IPS-18a (cell line): Measurements from ENCODE around the gene E2F8.
"Not testable (repeated sequence)": the region's sequence is repeated elsewhere in the genome, so short reads cannot be mapped to it uniquely, and the experiment has no call there.

Experiments used
- H3K27ac ChIP-seq: one replicate; pipeline ENCODE4 v1.5.1; 2013; ENCODE audit warnings: low read length
- H3K27me3 ChIP-seq: one replicate; pipeline ENCODE4 v1.6.1; 2013; ENCODE audit warnings: mild to moderate bottlenecking, low read length; ENCODE audit not compliant: control insufficient read depth, insufficient read depth
- H3K36me3 ChIP-seq: one replicate; pipeline ENCODE4 v1.6.1; 2013; ENCODE audit warnings: low read depth, low read length; ENCODE audit not compliant: control insufficient read depth
- H3K4me1 ChIP-seq: one replicate; pipeline ENCODE4 v1.6.1; 2013; ENCODE audit warnings: low read depth, low read length; ENCODE audit not compliant: control insufficient read depth
- H3K4me3 ChIP-seq: one replicate; pipeline ENCODE4 v1.5.1; 2013; ENCODE audit warnings: low read length
- H3K9ac ChIP-seq: one replicate; pipeline ENCODE4 v1.6.1; 2013; ENCODE audit warnings: mild to moderate bottlenecking, low read length, moderate library complexity
- H3K9me3 ChIP-seq: one replicate; pipeline ENCODE4 v1.6.1; 2013; ENCODE audit warnings: low read depth, low read length; ENCODE audit not compliant: control insufficient read depth

E2F8 gene

DNA sequence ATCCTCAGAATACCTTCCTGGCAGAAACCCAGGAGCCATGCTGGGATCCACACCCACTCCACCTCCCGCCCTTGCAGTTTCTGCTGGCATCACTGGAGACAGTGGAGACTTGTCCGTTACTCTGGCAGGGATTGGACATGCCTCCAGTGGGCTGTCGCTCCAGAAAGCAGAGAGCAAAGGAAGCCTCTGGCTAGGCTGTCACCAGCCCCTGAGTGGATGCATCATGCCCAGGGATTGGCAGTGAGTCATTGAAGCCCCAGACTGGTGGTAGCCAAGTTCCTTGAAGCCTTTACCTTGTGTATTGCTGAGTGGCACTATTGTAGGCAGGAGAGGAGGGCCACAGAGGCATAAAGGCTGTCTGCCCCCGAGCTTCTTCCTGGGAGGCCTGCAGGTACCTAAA, 34.8 kb upstream of the E2F8 start:
- no peaks in the 10 kb centered on the region for H3K36me3 ChIP-seq
- no peaks in the 10 kb centered on the region for H3K9me3 ChIP-seq
- H3K4me3 ChIP-seq, result no peak overlapping the region
- H3K27ac ChIP-seq, result no peak overlapping the region
- no peaks in the 10 kb centered on the region for H3K27me3 ChIP-seq
- H3K4me1 ChIP-seq, result peaks cover 8% of the 10 kb centered on the region
- H3K9ac ChIP-seq, result no peak overlapping the region

DNA sequence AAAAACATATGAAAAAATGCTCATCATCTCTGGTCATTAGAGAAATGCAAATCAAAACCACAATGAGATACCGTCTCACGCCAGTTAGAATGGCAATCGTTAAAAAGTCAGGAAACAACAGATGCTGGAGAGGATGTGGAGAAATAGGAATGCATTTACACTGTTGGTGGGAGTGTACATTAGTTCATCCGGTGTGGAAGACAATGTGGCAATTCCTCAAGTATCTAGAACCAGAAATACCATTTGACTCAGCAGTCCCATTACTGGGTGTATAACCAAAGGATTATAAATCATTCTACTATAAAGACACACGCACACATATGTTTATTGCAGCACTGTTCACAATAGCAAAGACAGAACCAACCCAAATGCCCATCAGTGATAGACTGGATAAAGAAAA, 32.5 kb upstream of the E2F8 start:
- H3K36me3 ChIP-seq, H3K4me3 ChIP-seq, H3K9ac ChIP-seq, H3K27ac ChIP-seq, H3K9me3 ChIP-seq, H3K27me3 ChIP-seq, H3K4me1 ChIP-seq: not testable (repeated sequence)

DNA sequence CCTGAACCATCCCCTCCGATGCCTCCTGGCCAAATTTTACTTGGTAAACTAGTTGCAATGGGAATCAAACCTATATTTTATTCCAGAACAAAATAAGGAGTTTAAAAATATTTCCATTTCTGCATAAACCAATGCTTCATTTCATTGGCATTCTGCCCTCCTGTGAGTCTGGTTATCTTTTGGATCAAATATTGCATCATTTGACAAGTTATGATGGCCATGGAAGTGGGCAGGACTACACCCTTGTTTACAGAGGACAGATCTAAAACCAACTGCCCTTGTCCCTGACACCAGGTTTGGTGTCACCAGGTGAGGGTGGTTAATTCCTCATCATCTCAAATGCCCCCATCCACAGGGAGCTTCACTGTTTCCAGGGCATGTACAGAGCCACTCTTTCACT, 28.2 kb upstream of the E2F8 start:
- H3K4me1 ChIP-seq, result no peaks in the 10 kb centered on the region
- H3K4me3 ChIP-seq, result no peak overlapping the region
- H3K9ac ChIP-seq, result no peak overlapping the region
- H3K9me3 ChIP-seq, result no peaks in the 10 kb centered on the region
- no peaks in the 10 kb centered on the region for H3K36me3 ChIP-seq
- no peak overlapping the region for H3K27ac ChIP-seq
- no peaks in the 10 kb centered on the region for H3K27me3 ChIP-seq

DNA sequence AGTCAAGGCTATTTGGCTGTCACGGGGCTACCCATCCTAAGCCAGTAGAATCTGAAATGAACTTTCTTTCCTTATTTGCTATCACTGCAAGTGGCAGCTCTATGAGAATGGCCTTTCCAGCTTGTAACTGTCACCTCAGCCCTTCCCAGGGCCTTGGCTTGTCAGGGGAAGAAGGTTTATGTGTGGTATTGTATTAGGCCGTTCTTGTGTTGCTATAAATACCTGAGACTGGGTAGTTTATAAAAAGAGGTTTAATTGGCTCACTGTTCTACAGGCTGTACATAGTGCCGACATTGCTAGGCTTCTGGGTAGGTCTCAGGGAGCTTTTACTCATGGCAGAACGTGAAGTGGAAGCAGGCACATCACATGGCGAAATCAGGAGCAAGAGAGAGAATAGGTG, 26.8 kb upstream of the E2F8 start:
- H3K4me1 ChIP-seq, result peaks cover 10% of the 10 kb centered on the region
- H3K4me3 ChIP-seq, result no peak overlapping the region
- no peaks in the 10 kb centered on the region for H3K27me3 ChIP-seq
- no peak overlapping the region for H3K27ac ChIP-seq
- H3K9me3 ChIP-seq, result no peaks in the 10 kb centered on the region
- H3K9ac ChIP-seq, result no peak overlapping the region
- H3K36me3 ChIP-seq, result no peaks in the 10 kb centered on the region

DNA sequence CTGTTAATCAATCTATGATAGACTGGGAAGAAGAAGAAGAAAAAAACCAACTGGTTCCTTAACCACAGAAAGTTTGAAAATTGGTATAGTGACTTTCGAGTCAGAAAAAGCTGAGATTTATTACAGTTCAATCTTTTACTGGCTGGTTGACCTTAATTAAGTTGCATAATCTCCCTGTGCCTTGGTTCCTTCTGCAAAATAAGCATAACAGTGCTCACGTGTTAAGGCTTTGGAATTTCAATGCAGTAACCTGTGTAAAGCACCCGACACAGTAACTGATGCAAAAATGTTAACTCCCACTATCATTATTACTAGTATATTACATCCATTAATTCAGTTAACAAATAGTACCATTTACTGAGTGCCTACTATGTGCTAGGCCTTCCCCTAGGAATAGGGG, 22.6 kb upstream of the E2F8 start:
- H3K27ac ChIP-seq, result no peak overlapping the region
- no peaks in the 10 kb centered on the region for H3K36me3 ChIP-seq
- peaks cover 12% of the 10 kb centered on the region for H3K4me1 ChIP-seq
- no peaks in the 10 kb centered on the region for H3K27me3 ChIP-seq
- no peak overlapping the region for H3K9ac ChIP-seq
- H3K9me3 ChIP-seq, result no peaks in the 10 kb centered on the region
- no peak overlapping the region for H3K4me3 ChIP-seq

DNA sequence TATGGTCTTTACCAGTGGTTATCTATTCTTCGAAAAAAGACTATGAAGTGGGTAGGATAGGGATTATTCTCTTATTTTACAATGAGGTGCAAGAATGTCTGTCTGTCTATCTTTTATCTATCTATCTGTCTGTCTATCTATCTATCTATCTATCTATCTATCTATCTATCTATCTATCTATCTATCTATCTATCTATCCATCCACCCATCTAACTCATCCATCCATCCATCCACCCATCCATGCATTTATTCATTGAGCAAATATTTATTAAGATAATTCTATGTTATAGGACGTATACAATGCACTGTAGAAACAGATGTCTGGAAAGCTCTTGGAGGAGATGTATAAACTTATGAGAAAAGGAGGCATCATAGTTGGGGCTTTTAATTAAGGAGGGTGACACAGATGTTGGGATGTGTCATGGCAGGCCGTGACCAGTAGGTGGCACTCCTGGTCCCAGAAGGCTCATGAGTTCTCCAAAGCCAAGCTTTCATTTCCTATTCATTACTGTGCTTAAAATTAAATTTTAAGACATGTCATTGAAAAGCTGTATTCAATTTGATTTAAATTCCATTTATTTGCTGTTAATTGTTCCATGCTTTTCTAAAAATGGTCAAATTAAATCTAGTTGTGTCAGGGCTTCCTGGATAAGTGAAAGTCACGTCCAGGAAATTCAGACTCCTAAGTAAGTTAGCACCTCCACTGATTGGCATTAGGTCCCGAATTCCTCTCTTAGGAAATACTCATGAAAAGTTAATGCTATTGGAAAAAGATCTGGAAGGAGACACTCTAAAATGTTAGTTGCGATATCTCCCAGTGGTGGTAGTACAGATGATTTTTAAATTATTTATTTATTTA, 19.0 kb upstream of the E2F8 start:
- H3K4me1 ChIP-seq, result peaks cover 12% of the 10 kb centered on the region
- H3K27me3 ChIP-seq, result no peaks in the 10 kb centered on the region

DNA sequence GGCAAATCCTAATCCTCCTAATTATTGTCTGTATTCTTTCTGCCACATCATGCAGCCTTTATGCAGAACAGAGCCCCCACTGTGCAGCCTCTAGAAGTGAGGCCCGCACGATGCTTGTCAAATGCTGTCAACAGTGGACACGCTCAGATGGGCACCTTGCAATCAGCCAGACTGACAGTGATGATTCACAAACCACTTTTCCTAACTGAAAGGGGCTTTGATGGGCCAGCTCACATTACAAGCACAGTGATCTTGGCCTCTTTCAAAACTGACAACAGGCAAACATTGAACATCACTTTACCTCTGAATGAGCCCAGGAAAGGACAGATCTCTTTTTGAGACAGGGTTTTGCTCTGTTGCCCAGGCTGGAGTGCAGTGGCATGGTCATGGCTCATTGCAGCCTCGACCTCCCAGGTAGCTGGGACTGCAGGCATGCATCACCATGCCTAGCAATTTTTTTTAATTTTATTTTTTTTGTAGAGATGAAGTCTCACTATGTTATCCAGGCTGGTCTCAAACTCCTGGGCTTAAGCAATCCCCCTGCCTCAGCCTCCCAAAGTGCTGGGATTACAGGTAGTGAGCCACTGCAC, 18.0 kb upstream of the E2F8 start:
- Histone ChIP-seq H3K9me3 (no peaks in the 10 kb centered on the region), H3K4me3 (no peak overlapping the region), H3K27me3 (no peaks in the 10 kb centered on the region), H3K9ac (no peak overlapping the region), H3K4me1 (peaks cover 12% of the 10 kb centered on the region), H3K27ac (no peak overlapping the region), H3K36me3 (no peaks in the 10 kb centered on the region)

More for the DNA sequence above, 19.0 kb upstream of the E2F8 start:
- Histone ChIP-seq H3K27ac (no peak overlapping the region), H3K4me3 (no peak overlapping the region), H3K36me3 (no peaks in the 10 kb centered on the region), H3K9me3 (no peaks in the 10 kb centered on the region), H3K9ac (no peak overlapping the region)

DNA sequence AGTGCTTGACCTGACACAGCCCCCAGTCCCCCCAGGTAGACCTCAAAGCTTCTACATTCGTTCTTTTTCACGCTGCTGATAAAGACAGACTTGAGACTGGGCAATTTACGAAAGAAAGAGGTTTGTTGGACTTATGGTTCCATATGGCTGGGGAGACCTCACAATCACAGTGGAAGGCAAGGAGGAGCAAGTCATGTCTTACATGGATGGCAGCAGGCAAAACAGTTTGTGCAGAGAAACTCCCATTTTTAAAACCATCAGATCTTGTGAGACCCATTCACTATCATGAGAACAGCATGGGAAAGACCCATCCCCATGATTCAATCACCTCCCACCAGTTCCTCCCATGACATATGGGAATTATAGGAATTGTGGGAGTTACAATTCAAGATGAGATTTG, 13.7 kb upstream of the E2F8 start:
- H3K27me3 ChIP-seq, H3K4me3 ChIP-seq, H3K36me3 ChIP-seq, H3K9me3 ChIP-seq, H3K9ac ChIP-seq, H3K27ac ChIP-seq, H3K4me1 ChIP-seq: not testable (repeated sequence)

DNA sequence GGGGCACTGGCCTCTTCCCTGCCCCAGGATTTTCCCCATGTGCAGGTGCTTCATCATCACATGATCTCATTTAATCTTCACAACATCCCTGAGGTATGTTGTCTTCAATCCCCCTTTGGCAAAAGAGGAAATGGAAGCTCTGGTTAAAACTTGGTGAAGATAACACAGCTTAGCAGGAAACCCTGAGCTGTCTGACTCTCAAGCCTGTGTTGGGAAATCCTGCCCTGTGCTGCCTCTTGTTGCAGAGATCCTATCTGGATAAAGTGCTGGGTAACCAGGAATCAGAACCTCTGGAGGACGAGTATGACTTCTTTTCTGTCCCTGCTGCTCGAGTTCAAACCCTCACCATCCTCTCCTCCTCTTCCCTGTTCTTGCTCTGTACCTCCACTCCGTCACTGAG, 13.1 kb upstream of the E2F8 start:
- Histone ChIP-seq H3K36me3 (no peaks in the 10 kb centered on the region), H3K9ac (no peak overlapping the region), H3K9me3 (no peaks in the 10 kb centered on the region)

DNA sequence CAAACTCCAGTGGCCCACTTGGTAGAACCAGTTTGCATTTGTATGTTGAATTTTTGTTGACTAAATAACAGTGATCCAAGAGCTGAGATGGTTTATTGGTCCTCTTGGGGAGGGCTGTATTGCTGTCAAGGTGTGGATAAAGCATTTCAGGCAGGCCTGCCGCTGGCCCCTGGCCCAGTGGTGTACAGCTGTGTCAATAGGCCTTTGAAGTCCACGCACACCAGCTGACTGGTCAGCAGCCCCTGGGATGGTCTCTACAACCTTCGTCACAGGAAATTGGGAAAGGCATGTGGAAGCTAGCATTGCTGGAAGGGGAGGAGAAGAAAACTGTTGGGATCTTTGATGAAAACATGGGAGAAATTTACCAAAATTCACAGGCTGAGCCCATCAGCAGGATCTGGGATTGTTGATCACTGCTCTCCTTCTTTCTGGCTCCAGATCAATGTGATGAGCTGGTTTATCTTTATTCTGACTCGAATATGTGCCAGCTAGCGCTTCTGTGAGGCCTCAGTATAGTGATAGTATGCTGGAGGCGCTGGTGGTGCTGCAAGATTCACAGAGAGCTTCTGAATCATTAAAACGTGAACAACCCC, 12.5 kb upstream of the E2F8 start:
- Histone ChIP-seq H3K27ac (no peak overlapping the region), H3K9me3 (no peaks in the 10 kb centered on the region), H3K9ac (no peak overlapping the region), H3K4me3 (no peak overlapping the region), H3K36me3 (no peaks in the 10 kb centered on the region), H3K4me1 (no peaks in the 10 kb centered on the region), H3K27me3 (no peaks in the 10 kb centered on the region)

More for the DNA sequence above, 13.1 kb upstream of the E2F8 start:
- Histone ChIP-seq H3K4me3 (no peak overlapping the region), H3K4me1 (no peaks in the 10 kb centered on the region), H3K27me3 (no peaks in the 10 kb centered on the region), H3K27ac (no peak overlapping the region)

DNA sequence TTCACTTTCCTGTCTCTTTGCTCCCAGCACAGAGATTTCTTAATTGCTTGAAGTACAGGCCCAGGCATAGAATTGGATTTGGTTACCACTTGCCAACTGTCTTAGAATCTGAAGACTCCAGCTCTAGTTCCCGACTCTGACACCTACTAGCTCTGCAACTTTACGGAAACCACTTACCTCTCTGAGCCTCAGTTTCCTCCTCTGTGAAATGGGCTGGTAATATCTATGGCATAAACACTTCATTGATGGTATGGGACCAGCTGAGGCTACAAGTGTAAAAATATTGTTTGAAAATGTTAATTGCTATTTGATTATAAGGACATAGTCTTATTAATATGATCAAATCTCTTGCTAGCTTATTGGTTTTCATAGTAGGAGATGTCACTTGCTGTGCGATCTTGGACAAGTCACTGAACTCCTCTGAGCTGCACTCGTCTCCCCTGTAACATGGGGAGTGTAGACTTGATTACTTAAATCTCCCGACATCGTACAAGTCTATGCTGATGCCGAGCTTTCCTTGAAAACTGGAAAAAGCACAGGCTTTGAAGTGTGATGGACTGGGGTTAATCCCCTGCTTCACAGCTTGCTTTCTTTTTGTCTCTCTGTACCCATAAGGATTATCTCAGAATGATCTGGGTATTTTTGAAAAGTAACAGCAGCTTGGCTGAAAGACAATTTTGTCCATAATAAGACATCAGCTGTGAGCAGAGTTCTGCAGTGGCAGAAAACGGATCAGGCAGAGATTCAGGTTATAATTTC, 11.8 kb upstream of the E2F8 start:
- H3K4me1 ChIP-seq, result no peaks in the 10 kb centered on the region
- H3K27ac ChIP-seq, result no peak overlapping the region
- H3K36me3 ChIP-seq, result no peaks in the 10 kb centered on the region
- no peak overlapping the region for H3K9ac ChIP-seq
- no peak overlapping the region for H3K4me3 ChIP-seq
- no peaks in the 10 kb centered on the region for H3K27me3 ChIP-seq
- H3K9me3 ChIP-seq, result no peaks in the 10 kb centered on the region
